ENCODE results near the gene ATG9A. TPM values are rescaled to one million over a fixed set of nuclear protein-coding genes. Genes with fewer than 3 reads are reported as not detected.
"Not testable (repeated sequence)": the region's sequence is repeated elsewhere in the genome, so short reads cannot be mapped to it uniquely, and the experiment has no call there.

ATG9A gene, protein sequence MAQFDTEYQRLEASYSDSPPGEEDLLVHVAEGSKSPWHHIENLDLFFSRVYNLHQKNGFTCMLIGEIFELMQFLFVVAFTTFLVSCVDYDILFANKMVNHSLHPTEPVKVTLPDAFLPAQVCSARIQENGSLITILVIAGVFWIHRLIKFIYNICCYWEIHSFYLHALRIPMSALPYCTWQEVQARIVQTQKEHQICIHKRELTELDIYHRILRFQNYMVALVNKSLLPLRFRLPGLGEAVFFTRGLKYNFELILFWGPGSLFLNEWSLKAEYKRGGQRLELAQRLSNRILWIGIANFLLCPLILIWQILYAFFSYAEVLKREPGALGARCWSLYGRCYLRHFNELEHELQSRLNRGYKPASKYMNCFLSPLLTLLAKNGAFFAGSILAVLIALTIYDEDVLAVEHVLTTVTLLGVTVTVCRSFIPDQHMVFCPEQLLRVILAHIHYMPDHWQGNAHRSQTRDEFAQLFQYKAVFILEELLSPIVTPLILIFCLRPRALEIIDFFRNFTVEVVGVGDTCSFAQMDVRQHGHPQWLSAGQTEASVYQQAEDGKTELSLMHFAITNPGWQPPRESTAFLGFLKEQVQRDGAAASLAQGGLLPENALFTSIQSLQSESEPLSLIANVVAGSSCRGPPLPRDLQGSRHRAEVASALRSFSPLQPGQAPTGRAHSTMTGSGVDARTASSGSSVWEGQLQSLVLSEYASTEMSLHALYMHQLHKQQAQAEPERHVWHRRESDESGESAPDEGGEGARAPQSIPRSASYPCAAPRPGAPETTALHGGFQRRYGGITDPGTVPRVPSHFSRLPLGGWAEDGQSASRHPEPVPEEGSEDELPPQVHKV
- total RNA-seq: 10 to 100 TPM; 69.0 to 74.4 TPM
- long read RNA-seq, full-length matches to known transcripts: 30 of 102 reads
- long read RNA-seq, partial matches to known transcripts: 62 of 102 reads
- long read RNA-seq, other reads (novel, unspliced or antisense): 10 of 102 reads

- DNase-seq (peak; percentile 99), ATAC-seq (peak; percentile 99)
- intact Hi-C loops (cut with DNase I): loop anchor here in 1 of 2 donors (2.0 kb wide), 1 partner anchor 15 kb away; the partner anchor contains the start of genes GLB1L and STK16
Measured at GRCh38 chr2:219229305-219230058, at the start of gene ATG9A, which contains the start of gene ANKZF1. TSS of gene ATG9A (minus strand) at chr2:219229636. CDS start at chr2:219228024, 1,612 bp downstream. TSS of gene ANKZF1 (plus strand) at chr2:219229806. CDS start at chr2:219230258, 452 bp downstream.

DNA sequence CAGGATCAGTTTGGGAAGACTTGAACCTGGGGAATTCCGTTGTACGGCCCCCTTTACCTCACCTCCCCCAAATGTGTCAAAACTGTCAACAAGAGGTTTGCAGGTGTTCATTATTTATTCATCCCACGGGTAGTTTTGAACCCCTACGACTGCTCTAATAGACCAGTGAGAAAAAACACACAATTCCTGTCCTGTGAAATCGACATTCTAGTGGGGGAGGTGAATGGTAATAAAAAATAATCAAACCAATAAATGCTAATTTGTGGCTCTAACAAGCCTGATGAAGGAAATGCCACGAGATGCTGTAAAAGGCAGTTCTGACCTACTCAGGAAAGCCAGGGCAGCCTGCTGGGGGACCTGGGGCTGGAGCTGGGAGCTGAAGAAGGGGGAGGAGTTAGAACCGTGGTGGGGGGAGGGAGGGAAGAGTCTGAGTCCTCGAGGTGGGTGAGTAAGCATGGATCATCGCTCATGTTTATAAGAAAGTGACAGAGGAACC, 49.3 kb upstream of the ATG9A start:
- intact Hi-C loops (cut with DNase I): loop anchor here in 1 of 2 donors (2.0 kb wide), 1 partner anchor 16 kb away; no protein-coding TSS in a partner anchor
- DNase-seq: no peak
- ATAC-seq: no peak

DNA sequence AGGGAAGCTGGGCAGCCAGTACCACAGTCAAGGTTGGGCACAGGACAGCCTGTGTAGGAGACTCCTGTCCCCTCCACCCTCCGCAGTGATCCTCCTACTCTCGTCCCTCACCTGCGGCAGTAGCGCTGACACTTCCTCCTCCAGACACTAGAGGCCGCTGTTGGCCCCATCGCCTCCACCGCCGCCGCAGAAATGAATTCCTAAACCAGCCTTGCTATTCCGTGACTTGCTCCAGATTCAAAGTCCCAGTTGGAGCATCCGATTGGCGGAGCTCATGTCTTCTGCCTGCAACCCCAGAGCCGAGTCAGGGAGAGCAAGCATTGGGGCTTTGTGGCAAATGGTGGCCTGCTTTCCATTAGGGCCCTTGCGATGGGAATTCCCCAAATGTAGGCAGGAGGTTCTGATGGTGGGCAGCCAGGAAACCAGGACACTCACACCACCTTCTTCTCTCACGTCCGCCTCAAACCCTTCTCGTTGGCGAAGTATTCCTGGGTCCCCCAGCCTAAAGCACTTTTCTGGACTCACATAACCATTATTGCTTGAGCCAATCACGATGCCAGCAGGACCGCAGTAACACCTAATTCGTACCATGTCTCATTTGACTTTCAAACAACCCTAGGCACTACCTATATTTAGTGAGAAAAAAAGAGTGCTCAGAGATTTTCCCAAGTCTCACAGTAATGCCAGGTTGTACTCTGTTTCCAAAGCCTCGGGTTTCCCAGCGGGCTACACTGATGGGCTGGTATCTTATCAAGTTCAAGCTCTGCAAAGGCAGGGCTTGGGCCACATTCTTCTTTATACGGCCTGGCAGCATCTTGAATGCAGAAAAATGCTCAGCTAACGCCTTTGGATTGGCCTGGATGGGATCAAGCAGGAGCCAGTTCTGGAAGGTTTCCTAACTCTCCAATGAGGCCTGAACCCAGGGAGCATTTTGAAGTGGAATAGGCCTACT, 48.5 kb upstream of the ATG9A start:
- ATAC-seq (peak; percentile 6 to 9), DNase-seq (peak; percentile 76)
- intact Hi-C loops (cut with DNase I): loop anchor here in 1 of 2 donors (2.0 kb wide), 1 partner anchor 17 kb away; no protein-coding TSS in a partner anchor

DNA sequence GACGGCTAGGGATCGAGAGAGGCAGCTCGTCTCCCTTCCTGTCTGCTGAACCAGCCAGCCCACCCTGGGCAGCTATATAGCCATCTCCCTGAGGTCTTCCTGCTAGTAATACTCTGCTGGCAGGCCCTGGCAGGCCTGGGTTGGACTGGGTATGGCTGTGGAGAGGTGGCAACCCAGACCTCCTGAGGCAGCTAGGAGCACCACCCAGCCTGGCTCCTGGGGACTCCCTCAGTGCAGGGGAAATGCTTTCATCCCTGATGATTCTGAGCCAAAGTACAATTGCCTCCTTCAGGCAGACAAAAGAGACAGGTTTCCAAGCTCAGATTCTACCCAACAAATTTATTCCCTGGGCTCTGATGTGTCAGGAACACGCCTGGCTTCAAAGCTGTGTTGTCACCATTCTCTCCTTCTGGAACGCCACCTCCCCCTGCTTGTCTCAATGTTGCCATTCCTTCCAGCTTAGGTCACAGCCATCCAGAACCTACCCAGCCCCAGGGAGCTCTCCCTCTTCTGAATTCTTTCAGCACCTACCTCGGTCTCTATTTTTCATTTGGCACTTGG, 45.0 kb upstream of the ATG9A start:
- intact Hi-C loops (cut with DNase I): no loop called here
- peak in 1 of 2 donors; percentile 3 for ATAC-seq
- no peak for DNase-seq

DNA sequence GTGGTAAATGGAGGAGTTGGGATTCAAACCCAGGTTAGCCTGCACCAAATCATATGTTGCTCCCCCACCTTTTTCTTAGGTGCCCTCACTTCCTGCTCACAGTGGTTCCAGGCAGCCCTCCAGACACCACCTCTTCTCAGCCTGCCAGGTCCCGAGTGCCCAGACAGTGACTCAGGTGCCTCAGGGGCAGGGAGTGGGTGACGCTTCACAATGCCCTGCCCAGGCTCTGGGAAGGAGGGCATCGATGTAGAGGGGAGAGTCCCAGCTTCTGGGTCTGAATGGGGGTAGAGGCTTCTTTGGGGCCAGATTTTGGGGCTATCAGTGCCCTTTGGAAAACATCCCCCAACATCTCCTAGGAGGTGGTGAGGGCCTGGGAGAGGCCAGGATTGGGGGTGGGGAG, 44.5 kb upstream of the ATG9A start:
- ATAC-seq: peak in 1 of 2 donors; percentile 31
- intact Hi-C loops (cut with DNase I): no loop called here

GRCh38 chr2:219272995-219273394, 43.6 kb upstream of the ATG9A start:
- intact Hi-C loops (cut with DNase I): no loop called here
- no peak for DNase-seq
- ATAC-seq: peak in 1 of 2 donors; percentile 29

More for the DNA sequence above, 44.5 kb upstream of the ATG9A start:
- no peak for DNase-seq

GRCh38 chr2:219272356-219272755, 42.9 kb upstream of the ATG9A start:
- intact Hi-C loops (cut with DNase I): no loop called here
- ATAC-seq: no peak
- DNase-seq: no peak

- no peak for ATAC-seq
- no peak for DNase-seq
- intact Hi-C loops (cut with DNase I): no loop called here
Measured at GRCh38 chr2:219271021-219271420, 41.6 kb upstream of the ATG9A start.

DNA sequence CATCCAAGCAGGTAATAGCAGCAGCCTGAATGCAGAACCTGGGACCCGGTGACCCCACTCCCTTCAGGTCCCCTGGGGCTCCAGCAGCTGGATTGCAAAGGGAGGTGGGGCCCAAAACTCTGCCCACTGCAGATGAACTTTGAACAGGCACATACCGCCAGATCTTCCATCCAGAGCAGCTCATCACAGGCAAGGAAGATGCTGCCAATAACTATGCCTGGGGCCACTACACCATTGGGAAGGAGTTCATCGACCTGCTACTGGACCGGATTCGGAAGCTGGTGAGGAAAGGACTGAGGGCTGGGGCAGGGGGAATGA, 40.6 kb upstream of the ATG9A start:
- ATAC-seq (no peak), DNase-seq (no peak)
- intact Hi-C loops (cut with DNase I): no loop called here

DNA sequence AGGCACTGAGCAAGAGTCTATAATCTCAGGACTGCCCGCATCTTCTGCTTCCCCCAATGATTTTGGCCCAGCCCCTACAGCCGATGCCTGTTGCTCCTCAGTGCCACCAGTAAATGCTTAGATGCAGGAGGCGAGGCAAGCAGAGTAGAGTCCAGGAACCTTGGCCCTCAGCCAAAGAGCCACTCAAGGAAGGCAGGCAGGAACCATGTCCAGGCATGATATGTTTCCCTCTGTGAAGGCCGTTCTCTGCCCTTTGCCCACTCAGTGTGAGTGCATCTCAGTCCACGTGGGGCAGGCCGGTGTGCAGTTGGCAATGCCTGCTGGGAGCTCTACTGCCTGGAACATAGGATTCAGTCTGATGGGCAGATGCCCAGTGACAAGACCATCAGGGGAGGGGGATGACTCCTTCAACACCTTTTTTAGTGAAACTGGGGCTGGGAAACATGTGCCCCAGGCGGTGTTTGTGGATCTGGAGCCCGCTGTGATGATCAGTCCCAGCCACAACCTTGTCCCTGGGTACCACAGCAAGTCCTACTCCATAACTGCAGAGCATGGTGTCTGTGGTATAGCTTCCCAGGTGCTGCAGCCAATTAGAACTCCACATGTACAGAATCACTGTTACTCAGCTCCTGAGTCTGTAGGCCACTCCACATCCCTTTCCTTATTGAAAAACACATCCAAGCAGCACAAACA, 40.1 kb upstream of the ATG9A start:
- intact Hi-C loops (cut with DNase I): no loop called here
- ATAC-seq: peak; percentile 40 to 69
- no peak for DNase-seq

DNA sequence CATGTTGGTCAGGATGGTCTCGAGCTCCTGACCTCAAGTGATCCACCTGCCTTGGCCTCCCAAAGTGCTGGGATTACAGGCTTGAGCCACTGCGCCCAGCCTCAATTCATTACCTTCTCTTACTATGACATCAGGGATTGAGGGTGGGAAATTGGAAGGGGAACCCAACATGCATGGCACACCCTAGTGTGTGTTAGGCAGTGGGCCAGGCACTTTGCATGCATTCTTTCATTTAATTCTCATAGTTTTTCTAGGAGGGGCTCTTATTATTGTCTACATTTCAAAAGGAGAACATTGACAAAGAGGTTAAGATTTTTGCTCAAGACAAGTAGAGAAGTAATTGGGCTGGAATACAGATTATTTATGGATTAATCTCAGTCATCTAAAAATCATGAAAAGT, 38.9 kb upstream of the ATG9A start:
- ATAC-seq: no peak
- intact Hi-C loops (cut with DNase I): no loop called here

DNA sequence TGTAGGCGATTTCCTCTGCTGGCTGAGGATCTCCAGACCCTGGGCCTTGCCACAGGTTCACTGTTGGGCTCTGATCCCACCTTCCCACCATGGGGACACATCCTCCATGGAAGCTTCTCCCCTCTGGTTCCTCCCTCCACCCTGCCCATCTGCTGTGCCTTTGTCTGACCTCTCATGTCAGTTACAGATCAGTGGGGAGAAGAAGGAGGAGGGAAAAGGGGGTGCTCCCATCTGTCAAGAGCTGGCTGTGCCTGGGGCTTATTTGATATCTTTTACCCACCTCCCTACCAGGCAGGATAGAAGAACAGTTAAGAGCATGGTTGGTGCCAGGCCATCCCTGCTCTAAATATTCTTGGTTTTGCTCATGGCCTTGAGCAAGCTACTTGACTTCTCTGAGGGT, 37.5 kb upstream of the ATG9A start:
- no peak for DNase-seq
- no peak for ATAC-seq
- intact Hi-C loops (cut with DNase I): no loop called here

More for the DNA sequence above, 38.9 kb upstream of the ATG9A start:
- DNase-seq: no peak

DNA sequence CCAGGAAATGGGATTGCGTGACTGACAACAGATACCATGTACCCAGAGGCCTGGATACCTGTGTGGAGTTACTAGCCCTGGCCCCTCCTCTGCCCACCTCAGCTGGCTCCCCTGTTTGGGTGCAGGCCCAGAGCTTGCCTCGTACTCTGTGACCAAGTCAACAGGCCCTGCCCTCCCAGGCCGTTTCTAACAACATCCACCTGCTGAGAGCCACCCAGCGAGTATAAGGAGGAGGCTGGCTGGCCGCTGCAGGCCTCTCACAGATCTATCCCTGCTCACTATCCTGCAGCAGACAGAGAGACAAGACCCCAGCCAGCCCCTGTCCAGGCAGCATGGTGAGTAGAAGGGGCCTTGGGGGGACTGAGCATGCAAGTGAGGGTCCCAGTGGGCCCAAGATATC, 36.8 kb upstream of the ATG9A start:
- intact Hi-C loops (cut with DNase I): no loop called here
- no peak for DNase-seq
- ATAC-seq: no peak

- no peak for ATAC-seq
- intact Hi-C loops (cut with DNase I): no loop called here
- no peak for DNase-seq
Measured at GRCh38 chr2:219261024-219261855, 31.8 kb upstream of the ATG9A start.

- DNase-seq; ATAC-seq; intact Hi-C loops (cut with DNase I): not testable (repeated sequence)
Measured at GRCh38 chr2:219258942-219259341, 29.5 kb upstream of the ATG9A start.
